ENCODE results near the gene BPGM. TPM values are rescaled to one million over a fixed set of nuclear protein-coding genes. Genes with fewer than 3 reads are reported as not detected.

BPGM gene
- total and polyA plus RNA-seq, 2 experiments from 2014 or later = 16.9 TPM

GRCh38 chr7:134611611-134612151 is 35.0 kb upstream of the BPGM start (continued):
- no peak for TF ChIP-seq ZNF462 (CRISPR knock-in tag; IDR thresholded peaks at IDR 0.05)
- no peak for TF ChIP-seq JUNB (IDR thresholded peaks at IDR 0.05; ENCODE audit: unreplicated experiment)
- no peak for TF ChIP-seq EZH2phosphoT487 (IDR thresholded peaks at IDR 0.05; ENCODE audit: unreplicated experiment)
- no peak for TF ChIP-seq ZNF114 (CRISPR knock-in tag; IDR thresholded peaks at IDR 0.05)
- no peak for TF ChIP-seq ZNF331 (CRISPR knock-in tag; IDR thresholded peaks at IDR 0.05; ENCODE audit: low read depth)
- no peak for TF ChIP-seq EZH2 (IDR thresholded peaks at IDR 0.05; ENCODE audit: low read depth, unreplicated experiment)
- TF ChIP-seq CREB1 (CRISPR knock-in tag; IDR thresholded peaks at IDR 0.05; ENCODE audit: low read depth) = no peak
- TF ChIP-seq STAT1 (IDR thresholded peaks at IDR 0.05; ENCODE audit: unreplicated experiment) = no peak
- no peak for TF ChIP-seq ETS1 (IDR thresholded peaks at IDR 0.05)

- H3K4me3 ChIP-seq = no peak overlapping the region
- H3K79me2 ChIP-seq (replicated peaks; ENCODE audit: insufficient read depth) = no peaks in the 10 kb centered on the region
- no peak overlapping the region for H3K4me3 Mint-ChIP-seq
- H3K27me3 Mint-ChIP-seq (ENCODE audit: insufficient read depth, low read depth, poor library complexity) = no peaks in the 10 kb centered on the region
- H3K4me1 Mint-ChIP-seq = no peaks in the 10 kb centered on the region
- DNase-seq (ENCODE audit: low spot score) (no peak), ATAC-seq (no peak)
- no peaks in the 10 kb centered on the region for H4K20me1 ChIP-seq (replicated peaks; ENCODE audit: insufficient read depth)
- H3K4me2 ChIP-seq = no peak overlapping the region
- no peaks in the 10 kb centered on the region for H3F3A ChIP-seq (replicated peaks; ENCODE audit: low read depth)
- H3K9me2 ChIP-seq (ENCODE audit: insufficient read depth) = peaks cover 9% of the 10 kb centered on the region
- no peaks in the 10 kb centered on the region for H3K36me3 Mint-ChIP-seq (ENCODE audit: low read depth)
- H3K9me3 Mint-ChIP-seq = no peaks in the 10 kb centered on the region
- H3K27ac ChIP-seq (ENCODE audit: low read depth) = no peak overlapping the region
- 0 out of 4 replicates have a peak, but pooled peaks of 1 of the 2 experiments have one; percentile 9 for TF ChIP-seq CTCF (conservative IDR thresholded peaks at IDR 0.05; ENCODE audit: low read depth in 2 of 2)
- no peak for TF ChIP-seq STAT1 (IDR thresholded peaks at IDR 0.05; ENCODE audit: unreplicated experiment)
- no peaks in the 10 kb centered on the region for H3K27me3 ChIP-seq (ENCODE audit: insufficient read depth)
- H3K27ac Mint-ChIP-seq = no peak overlapping the region
- H3K4me1 ChIP-seq (ENCODE audit: insufficient read depth) = no peaks in the 10 kb centered on the region
- no peaks in the 10 kb centered on the region for H3K36me3 ChIP-seq (ENCODE audit: insufficient read depth)
- no peak overlapping the region for H2AFZ ChIP-seq
Observed at GRCh38 chr7:134612197-134612596, 34.5 kb upstream of the BPGM start.
